NCI-H510A treated with DMSO at 0.1 percent for 48 hours (cell line): ENCODE measurements around the gene FAN1.
A peak's percentile ranks its signal among the peaks of the same experiment; 100 is the strongest.

ENCODE experiments used
- DNase-seq: peaks from one replicate; lab custom pipeline; 2025; lab: John Stamatoyannopoulos, UW

Gene FAN1

GRCh38 chr15:30958219-30958618 lies 54.5 kb downstream of the FAN1 start:
- DNase-seq: no peak

DNA sequence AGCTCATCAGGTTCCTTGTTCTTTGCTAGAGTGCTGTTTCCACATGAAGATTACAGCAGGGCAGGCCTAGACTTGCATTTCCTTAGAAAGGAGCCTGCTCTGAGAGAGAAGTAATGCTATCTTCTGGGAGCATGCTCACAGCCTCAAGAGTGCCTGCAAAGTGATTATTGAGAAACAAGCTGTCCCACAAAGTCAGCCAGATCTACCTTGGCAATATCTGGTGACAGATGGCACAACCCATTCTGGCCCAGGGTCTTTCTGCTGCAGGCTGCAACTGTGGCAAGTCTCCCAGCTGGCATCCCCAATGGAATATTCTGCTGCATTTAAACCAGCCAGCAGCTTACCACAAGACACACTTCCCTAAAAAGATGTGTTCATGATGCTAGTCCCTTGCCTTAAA lies 58.4 kb downstream of the FAN1 start:
- DNase-seq: no peak

DNA sequence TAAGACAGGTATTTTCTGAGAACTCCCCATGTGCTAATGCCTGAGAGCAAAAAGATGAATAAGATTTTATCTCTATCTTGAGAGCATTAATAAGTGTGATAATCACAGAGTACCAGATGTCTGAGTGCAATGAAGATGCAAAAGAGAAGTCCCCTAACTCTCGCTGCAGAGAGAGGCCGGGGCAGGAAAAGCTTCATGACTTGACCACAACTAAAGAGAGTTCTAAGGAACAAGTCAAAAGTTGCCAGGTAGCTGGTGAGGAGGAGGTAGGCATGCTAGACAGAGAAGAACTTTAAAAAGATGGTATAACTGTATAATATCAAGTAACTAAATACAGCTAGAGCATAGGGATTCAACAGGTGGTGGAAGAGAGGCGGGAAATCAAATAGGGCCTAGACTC lies 58.9 kb downstream of the FAN1 start:
- DNase-seq: no peak

GRCh38 chr15:30963681-30964080 lies 60.0 kb downstream of the FAN1 start:
- DNase-seq: no peak

DNA sequence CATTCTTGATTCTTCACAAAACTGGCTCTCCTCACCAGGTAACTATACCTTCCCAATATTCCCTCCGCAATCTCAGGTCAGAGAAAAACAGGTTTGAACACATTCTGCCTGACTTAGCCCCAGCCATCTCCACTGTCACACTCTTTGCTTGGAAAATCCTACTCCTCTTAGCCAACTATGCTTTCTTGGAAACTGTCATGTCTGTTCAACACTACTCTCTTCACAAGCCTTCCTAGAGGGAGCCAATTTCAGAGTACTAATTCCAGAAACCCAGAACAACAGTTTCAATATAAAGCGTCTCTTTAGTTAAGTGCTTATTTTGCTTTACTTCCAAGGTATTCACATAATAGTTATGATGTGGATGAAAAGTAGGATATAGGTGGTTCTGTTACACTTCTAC lies 66.0 kb downstream of the FAN1 start:
- no peak for DNase-seq

DNA sequence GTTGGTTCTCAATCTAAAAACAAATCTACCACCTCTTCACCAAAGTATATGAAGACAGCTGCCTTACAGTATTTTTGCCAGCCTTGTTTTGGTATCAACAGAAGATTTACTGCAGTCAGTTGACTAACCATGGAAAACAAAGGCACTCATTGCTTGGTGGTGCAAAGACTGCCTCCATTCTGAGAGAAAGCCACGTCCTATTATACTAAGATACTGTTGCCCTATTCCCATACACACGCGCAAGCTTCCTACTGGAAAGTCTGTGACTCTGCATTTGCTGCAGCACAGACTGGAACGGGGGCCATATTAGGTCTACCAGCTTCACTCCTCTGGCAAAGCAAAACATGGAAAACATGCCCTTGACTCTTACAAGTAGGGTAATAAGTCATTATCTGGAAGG lies 69.7 kb downstream of the FAN1 start:
- no peak for DNase-seq

GRCh38 chr15:30974112-30974511 lies 70.4 kb downstream of the FAN1 start:
- no peak for DNase-seq

DNA sequence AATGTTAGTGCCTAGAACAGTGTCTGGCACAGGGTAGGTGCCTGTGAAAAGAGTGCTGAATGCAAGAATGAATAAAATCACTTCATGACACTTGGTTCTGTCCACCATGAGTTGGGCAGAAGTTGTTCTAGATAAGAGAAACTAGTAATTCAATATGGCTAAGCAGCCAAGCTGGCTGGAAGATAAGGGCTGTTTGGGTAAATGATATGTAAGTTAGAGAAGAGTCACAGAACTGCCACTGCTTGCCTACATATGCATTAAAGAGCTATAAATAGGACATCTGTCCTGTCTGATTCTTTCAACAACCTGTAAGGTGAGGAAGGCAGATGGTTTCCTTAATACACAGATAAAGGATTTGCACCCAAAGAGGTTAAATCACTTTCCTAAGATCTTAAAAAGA lies 74.6 kb downstream of the FAN1 start:
- DNase-seq: no peak

DNA sequence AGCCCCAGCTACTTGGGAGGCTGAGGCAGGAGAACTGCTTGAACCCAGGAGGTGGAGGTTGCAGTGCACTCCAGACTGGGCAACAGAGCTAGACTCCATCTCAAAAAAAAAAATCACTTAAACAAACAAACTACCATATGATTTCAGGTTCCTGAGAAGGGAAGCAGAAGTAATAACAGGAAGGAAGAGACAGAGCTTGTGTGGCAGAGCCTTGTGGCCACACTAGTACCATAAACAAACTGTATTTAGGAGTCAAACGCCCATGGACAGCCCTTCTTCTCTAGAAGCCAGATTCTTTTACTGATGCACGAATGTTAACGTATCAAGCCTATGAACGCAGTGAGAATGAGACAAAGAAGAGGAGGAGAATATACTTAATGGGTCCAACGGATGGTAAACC lies 75.7 kb downstream of the FAN1 start:
- DNase-seq: no peak

DNA sequence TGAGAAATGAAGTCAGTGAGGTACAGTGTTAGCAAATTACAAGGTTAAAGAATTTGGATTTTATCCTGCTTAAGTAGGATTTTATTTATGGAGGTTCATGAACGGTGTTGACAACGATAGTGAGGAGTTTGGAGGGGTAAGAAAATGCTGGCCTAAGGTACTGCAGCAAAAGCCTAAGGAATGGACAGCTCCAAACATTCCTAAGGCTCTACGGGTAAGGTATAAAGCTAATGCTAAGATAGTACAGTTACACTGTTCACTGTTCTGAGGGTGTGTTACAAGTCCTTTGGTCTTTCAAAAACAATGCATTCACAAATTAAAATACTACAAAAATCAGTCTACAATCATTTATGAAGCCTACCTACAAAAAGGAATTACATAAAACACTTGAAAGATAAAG lies 80.4 kb downstream of the FAN1 start:
- DNase-seq: no peak

DNA sequence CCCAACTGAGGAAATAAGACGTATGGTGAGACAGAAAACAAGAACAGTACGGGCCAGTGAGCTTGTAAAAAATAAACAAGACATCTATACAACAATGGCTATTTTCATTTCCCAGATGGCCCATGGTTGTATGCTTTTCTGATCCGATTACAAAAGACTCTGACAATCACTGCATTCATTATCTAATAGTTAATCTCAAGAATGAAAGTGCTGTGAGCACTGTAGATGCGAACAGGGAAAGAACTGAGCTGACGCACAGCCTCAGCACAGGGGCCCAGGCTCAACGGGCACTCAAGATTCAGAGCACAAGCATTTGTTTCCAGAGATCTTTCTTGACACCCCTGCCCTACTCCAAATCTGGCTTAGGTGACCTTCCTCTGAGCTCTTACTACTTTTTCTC lies 80.8 kb downstream of the FAN1 start:
- no peak for DNase-seq

DNA sequence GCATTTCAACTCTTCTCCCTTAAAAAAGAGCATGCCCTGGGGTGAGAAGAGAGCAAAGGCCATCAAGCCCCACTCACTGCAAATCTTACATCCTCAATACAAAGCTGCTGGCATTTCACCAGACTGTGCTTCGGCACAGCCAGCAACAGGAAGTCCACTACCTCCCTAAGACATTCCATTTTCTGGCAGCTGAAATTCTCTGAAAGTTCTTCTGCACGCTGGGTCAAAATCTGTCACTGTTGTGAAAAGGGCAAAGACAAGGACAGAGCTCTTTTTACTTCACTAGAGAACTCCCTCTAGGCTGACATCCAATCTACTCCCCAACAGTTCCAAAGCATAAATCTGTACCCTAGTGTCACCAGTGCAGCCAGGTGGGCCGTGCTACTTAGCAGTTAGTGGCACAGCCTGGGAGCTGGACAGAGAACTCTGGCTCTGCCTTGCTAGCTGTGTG lies 81.4 kb downstream of the FAN1 start:
- no peak for DNase-seq

DNA sequence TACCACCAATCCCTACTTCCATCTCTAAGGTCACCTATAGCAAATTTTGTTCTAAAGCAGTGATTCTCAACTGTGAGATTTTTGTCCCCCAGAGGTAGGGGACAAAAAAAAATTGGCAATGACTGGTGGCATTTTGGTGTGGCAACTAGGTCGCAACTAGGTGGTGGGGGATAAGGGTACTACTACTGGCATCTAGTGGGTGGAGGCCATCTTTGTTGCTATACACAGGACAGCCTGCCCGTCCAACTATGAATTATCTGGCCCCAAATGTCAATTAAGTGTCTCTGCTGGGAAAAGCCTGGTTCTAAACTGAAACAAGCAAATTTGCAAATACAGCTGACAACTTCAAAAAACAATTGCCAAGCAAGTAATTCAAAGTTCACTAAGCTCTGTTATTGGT lies 86.3 kb downstream of the FAN1 start:
- no peak for DNase-seq

DNA sequence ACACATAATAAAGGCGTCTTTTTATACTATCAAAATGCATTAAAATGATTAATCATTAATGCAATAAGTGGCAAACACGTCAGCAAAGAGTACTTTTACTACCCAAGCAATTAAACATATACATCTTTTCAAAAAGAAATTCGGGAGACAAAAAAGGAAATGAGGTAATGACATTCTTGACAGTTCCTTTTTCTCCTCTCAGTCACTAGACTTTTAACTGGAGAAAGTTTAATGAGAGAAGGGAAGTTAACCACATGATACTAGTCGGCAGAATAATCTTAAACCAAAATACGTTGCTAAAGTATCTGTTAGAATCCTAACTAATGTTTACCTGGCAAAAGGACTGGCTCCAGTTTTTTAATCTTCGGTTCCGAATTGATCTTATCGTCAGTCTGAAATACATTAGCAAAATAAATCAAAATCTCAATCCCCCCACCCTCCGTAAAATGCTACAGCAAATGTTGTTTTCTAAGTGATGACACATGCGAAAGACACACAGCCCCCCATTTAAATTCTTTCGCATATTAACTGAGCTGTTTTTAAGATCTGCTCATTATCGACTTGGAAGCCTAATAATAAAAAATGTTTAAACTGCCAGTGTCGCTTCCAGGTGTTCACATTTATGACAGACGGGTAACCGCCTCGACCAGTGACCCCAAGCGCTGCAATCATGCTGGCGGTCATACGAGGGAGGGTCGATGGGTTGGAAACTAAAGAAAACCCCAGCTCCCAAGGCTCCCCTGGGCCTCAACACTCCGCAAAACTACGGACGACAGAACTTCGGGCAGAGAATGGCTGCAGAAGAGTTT lies 86.9 kb downstream of the FAN1 start:
- no peak for DNase-seq

DNA sequence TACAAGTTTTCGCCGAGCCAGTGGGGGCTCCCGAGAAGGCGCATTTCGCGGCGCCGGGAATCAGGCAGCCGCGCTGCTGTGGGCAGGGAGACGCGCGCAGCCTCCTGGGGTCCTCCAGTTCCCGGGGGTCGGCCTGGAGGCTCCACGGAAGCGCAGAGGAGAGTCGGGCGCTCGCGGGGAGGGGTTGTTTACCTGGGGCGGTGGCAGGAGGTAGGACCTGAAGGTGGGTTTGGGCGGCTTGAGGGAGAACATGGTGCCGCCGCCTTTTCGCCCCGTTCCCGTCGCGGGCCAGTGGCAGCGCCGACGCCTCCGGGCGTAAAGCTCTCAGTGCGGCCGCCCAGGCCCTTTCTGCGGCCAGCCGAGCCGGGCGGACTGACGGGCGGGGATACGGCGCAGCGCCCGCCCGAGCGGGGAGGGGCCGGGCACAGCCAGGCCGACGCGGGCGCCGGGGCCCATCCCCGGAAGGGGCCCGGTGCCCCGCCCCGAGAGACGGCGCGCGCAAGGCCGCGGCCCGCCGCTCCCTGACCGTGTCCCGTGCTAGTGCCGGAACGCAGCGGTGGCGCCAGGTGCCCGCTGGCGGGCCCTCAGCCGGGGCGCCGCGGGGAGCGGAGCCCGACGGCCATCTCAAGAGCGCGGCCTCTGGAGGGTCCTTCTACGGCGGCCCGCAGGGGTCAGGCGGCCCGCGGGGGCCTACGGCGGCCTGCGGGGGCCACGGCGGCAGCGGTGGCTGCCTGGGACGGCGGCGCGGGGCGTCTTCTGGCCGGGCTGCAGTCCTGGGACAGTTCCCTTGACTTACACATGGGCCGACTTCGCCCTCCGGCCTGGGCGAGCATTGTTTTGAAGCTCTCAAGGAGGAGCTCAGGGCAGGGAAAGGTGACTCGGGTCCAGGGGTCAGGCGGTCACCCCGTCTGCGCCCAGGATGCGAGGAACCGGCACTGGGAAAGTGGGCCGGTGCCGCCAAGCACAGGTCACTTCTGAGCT lies 87.8 kb downstream of the FAN1 start, which contains the start of gene MTMR10:
MTMR10 (minus strand) TSS at position 374 of the 981 bp plus-strand sequence; CDS start at position 252, 122 bp downstream.
- DNase-seq: peak; percentile 49

DNA sequence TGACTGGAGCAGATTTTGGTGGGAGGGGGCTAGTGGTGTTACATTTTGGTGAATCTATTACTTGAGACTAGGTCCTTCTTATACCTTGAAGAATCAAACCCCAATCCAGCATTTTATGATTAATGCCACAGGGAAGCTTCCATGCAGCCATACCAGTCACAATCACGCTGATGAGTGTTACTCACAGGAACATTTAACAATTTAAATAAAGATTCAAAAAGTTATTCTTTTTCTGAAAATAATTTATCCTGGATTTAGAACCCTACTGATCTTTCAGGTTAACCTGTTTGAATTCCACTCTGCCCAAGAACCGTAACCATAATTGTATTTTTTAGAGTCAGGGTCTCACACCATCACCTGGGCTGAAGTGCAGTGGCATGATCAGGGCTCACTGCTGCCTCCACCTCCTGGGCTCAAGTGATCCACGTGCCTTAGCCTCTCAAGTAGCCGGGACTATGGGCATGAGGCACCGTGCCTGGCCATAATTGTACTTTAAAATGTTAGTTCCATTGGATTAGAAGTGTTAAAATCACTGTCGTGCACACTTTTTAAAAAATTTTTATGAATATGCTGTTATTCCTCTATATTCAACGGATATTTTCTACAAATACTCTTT lies 88.6 kb downstream of the FAN1 start:
- peak; percentile 49 for DNase-seq
